C1 segment of cervical spinal cord (tissue), 14 donors: Measurements from ENCODE around the gene PDZK1.
"Not testable (repeated sequence)": the region's sequence is repeated elsewhere in the genome, so short reads cannot be mapped to it uniquely, and the experiment has no call there.

ENCODE experiments used
- DNase-seq, 14 donors: peaks; one replicate each; lab custom pipeline; 2025; lab: John Stamatoyannopoulos, UW

Gene PDZK1

GRCh38 chr1:145656245-145656943, 50.8 kb downstream of the PDZK1 start:
- not testable (repeated sequence) for DNase-seq

- DNase-seq = not testable (repeated sequence)
Observed at GRCh38 chr1:145643990-145644389, 63.2 kb downstream of the PDZK1 start.

- DNase-seq = not testable (repeated sequence)
Observed at GRCh38 chr1:145641886-145642285, 65.3 kb downstream of the PDZK1 start.

- not testable (repeated sequence) for DNase-seq
Observed at GRCh38 chr1:145636237-145636636, 70.9 kb downstream of the PDZK1 start.

- not testable (repeated sequence) for DNase-seq
Observed at GRCh38 chr1:145622177-145622576, 85.0 kb downstream of the PDZK1 start.
